Measurements from ENCODE around the gene ZNF614.

ZNF614 gene

GRCh38 chr19:51994048-51994644 lies 34.0 kb downstream of the ZNF614 start:
- H3K27ac ChIP-seq (ENCODE audit: low read depth, low read length): no peak overlapping the region

GRCh38 chr19:51993422-51993821 lies 34.8 kb downstream of the ZNF614 start:
- Histone ChIP-seq H3K27ac (ENCODE audit: low read depth, low read length) (no peak overlapping the region), H3K4me2 (ENCODE audit: low read depth, low read length, poor library complexity, severe bottlenecking) (no peak overlapping the region), H3K4me3 (ENCODE audit: insufficient read depth, low read length, poor library complexity, severe bottlenecking) (no peak overlapping the region), H3K9me3 (ENCODE audit: insufficient read depth, low read length) (peaks cover 25% of the 10 kb centered on the region; the same call in 1 of the 2 replicates), H3K9ac (ENCODE audit: low read length) (no peak overlapping the region), H3K79me2 (ENCODE audit: insufficient read depth, low read length) (no peaks in the 10 kb centered on the region), H3K9me2 (replicated peaks; ENCODE audit: insufficient read depth, low read length) (no peaks in the 10 kb centered on the region), H3K27me3 (ENCODE audit: low read length) (no peaks in the 10 kb centered on the region), H2AFZ (ENCODE audit: low read depth, low read length, severe bottlenecking) (no peak overlapping the region), H3K36me3 (ENCODE audit: low read length) (no peaks in the 10 kb centered on the region), H4K20me1 (ENCODE audit: low read depth, low read length) (no peaks in the 10 kb centered on the region), H3F3A (ENCODE audit: insufficient read depth) (no peaks in the 10 kb centered on the region)
- no peak for TF ChIP-seq CTCF (IDR thresholded peaks at IDR 0.05; ENCODE audit: insufficient read depth, low read length, poor library complexity, severe bottlenecking)
- no peak for TF ChIP-seq EZH2phosphoT487 (conservative IDR thresholded peaks at IDR 0.05; ENCODE audit: low read length)

More at GRCh38 chr19:51994048-51994644, 34.0 kb downstream of the ZNF614 start:
- H3K9me2 ChIP-seq (replicated peaks; ENCODE audit: insufficient read depth, low read length): no peaks in the 10 kb centered on the region
- H3K4me2 ChIP-seq (ENCODE audit: low read depth, low read length, poor library complexity, severe bottlenecking): no peak overlapping the region
- no peaks in the 10 kb centered on the region for H3K27me3 ChIP-seq (ENCODE audit: low read length)
- no peaks in the 10 kb centered on the region for H3F3A ChIP-seq (ENCODE audit: insufficient read depth)
- H3K79me2 ChIP-seq (ENCODE audit: insufficient read depth, low read length): no peaks in the 10 kb centered on the region
- no peaks in the 10 kb centered on the region for H3K36me3 ChIP-seq (ENCODE audit: low read length)
- no peak overlapping the region for H3K4me3 ChIP-seq (ENCODE audit: insufficient read depth, low read length, poor library complexity, severe bottlenecking)
- TF ChIP-seq CTCF (IDR thresholded peaks at IDR 0.05; ENCODE audit: insufficient read depth, low read length, poor library complexity, severe bottlenecking) (no peak), EZH2phosphoT487 (conservative IDR thresholded peaks at IDR 0.05; ENCODE audit: low read length) (no peak)
- no peak overlapping the region for H2AFZ ChIP-seq (ENCODE audit: low read depth, low read length, severe bottlenecking)
- H4K20me1 ChIP-seq (ENCODE audit: low read depth, low read length): no peaks in the 10 kb centered on the region
- H3K9me3 ChIP-seq (ENCODE audit: insufficient read depth, low read length): peaks cover 25% of the 10 kb centered on the region; the same call in 1 of the 2 replicates
- no peak overlapping the region for H3K9ac ChIP-seq (ENCODE audit: low read length)

GRCh38 chr19:51986309-51987291 lies 41.6 kb downstream of the ZNF614 start, which contains the start of gene ZNF350:
TSS of gene ZNF350 (minus strand) at chr19:51986840. CDS start at chr19:51974360, 12,480 bp downstream.
- Histone ChIP-seq H3K9me2 (replicated peaks; ENCODE audit: insufficient read depth, low read length) (no peaks in the 10 kb centered on the region), H3K9me3 (ENCODE audit: insufficient read depth, low read length) (no peaks in the 10 kb centered on the region; the same call in 1 of the 2 replicates), H3K4me3 (ENCODE audit: insufficient read depth, low read length, poor library complexity, severe bottlenecking) (no peak within 1 kb of the TSS), H3K79me2 (ENCODE audit: insufficient read depth, low read length) (no peaks in the 10 kb centered on the region), H4K20me1 (ENCODE audit: low read depth, low read length) (no peaks in the 10 kb centered on the region), H3F3A (ENCODE audit: insufficient read depth) (no peaks in the 10 kb centered on the region), H3K4me2 (ENCODE audit: low read depth, low read length, poor library complexity, severe bottlenecking) (no peak within 1 kb of the TSS), H3K9ac (ENCODE audit: low read length) (no peak within 1 kb of the TSS), H3K27ac (ENCODE audit: low read depth, low read length) (no peak within 1 kb of the TSS), H3K36me3 (ENCODE audit: low read length) (no peaks in the 10 kb centered on the region), H2AFZ (ENCODE audit: low read depth, low read length, severe bottlenecking) (no peak within 1 kb of the TSS), H3K27me3 (ENCODE audit: low read length) (no peaks in the 10 kb centered on the region)
- no peak for TF ChIP-seq CTCF (IDR thresholded peaks at IDR 0.05; ENCODE audit: insufficient read depth, low read length, poor library complexity, severe bottlenecking)
- no peak for TF ChIP-seq EZH2phosphoT487 (conservative IDR thresholded peaks at IDR 0.05; ENCODE audit: low read length)
